WTC11 (cell line): Measurements from ENCODE around the gene HAND1. TPM values are rescaled to one million over a fixed set of nuclear protein-coding genes. Genes with fewer than 3 reads are reported as not detected.

ENCODE experiments used
- ATAC-seq: fragments of 200-7000 bp; cut with Tn5 transposase; 2 replicates; pipeline ENCODE4 v1.10.0; 2021; ENCODE audit warnings: mild to moderate bottlenecking, moderate library complexity
- CTCF ChIA-PET: fragments of 300-600 bp; sonication (Branson Sonifier 250); formaldehyde crosslinking; loops from one replicate; lab custom pipeline; 2021; ENCODE audit warnings: antibody characterized with exemption; lab: Charles Lee
- POLR2A ChIA-PET: fragments of 350-600 bp; sonication (Branson Sonifier 250); formaldehyde crosslinking; loops from one replicate; lab custom pipeline; 2021; ENCODE audit warnings: antibody characterized with exemption; lab: Charles Lee
- DNase-seq: peaks from one replicate; pipeline ENCODE4 v3.0.0; 2021; ENCODE audit warnings: low spot score
- H3K27ac Mint-ChIP-seq: 2 replicates; pipeline ENCODE4 v1.8.0; 2021; ENCODE audit warnings: mixed read lengths
- H3K27me3 Mint-ChIP-seq: 2 replicates; pipeline ENCODE4 v1.8.0; 2021; ENCODE audit warnings: low read depth, mild to moderate bottlenecking, moderate library complexity, mixed read lengths
- H3K36me3 Mint-ChIP-seq: 2 replicates; pipeline ENCODE4 v1.8.0; 2021; ENCODE audit warnings: mixed read lengths
- H3K4me1 Mint-ChIP-seq: 2 replicates; pipeline ENCODE4 v1.8.0; 2022; ENCODE audit warnings: mixed read lengths
- H3K4me3 Mint-ChIP-seq: 2 replicates; pipeline ENCODE4 v1.8.0; 2021; ENCODE audit warnings: mild to moderate bottlenecking, moderate library complexity, mixed read lengths
- H3K9me3 Mint-ChIP-seq: 2 replicates; pipeline ENCODE4 v1.8.0; 2021; ENCODE audit warnings: mixed read lengths
- AR ChIP-seq: fragments of 250-450 bp; sonication (Bioruptor Pico); IDR thresholded peaks from 2 replicates; pipeline ENCODE4 v1.9.0; 2021; ENCODE audit warnings: mild to moderate bottlenecking
- ARID4B ChIP-seq: sonication (generic); formaldehyde crosslinking; IDR thresholded peaks from 2 replicates; pipeline ENCODE4 v1.8.0; 2023; ENCODE audit warnings: missing genetic modification reagents, mild to moderate bottlenecking, borderline replicate concordance
- ATF6 ChIP-seq: sonication (generic); formaldehyde crosslinking; IDR thresholded peaks from 2 replicates; pipeline ENCODE4 v1.8.1; 2023; ENCODE audit warnings: mild to moderate bottlenecking, missing genetic modification reagents
- EMX1 ChIP-seq: fragments of 250-450 bp; sonication (Bioruptor Pico); IDR thresholded peaks from 2 replicates; pipeline ENCODE4 v1.8.0; 2021; ENCODE audit warnings: mild to moderate bottlenecking
- ERG ChIP-seq: fragments of 250-450 bp; sonication (Bioruptor Pico); IDR thresholded peaks from 2 replicates; pipeline ENCODE4 v1.8.0; 2021; ENCODE audit warnings: mild to moderate bottlenecking
- FOXP4 ChIP-seq: sonication (generic); formaldehyde crosslinking; IDR thresholded peaks from 2 replicates; pipeline ENCODE4 v1.8.0; 2022; ENCODE audit warnings: mild to moderate bottlenecking, missing genetic modification reagents
- GABPB1 ChIP-seq: sonication (generic); formaldehyde crosslinking; IDR thresholded peaks from 2 replicates; pipeline ENCODE4 v1.8.1; 2023; ENCODE audit warnings: mild to moderate bottlenecking, missing genetic modification reagents
- IRF1 ChIP-seq: sonication (generic); formaldehyde crosslinking; IDR thresholded peaks from 2 replicates; pipeline ENCODE4 v1.8.0; 2023; ENCODE audit warnings: missing genetic modification reagents
- JUN ChIP-seq: sonication (generic); formaldehyde crosslinking; IDR thresholded peaks from 2 replicates; pipeline ENCODE4 v1.8.0; 2023; ENCODE audit warnings: mild to moderate bottlenecking, missing genetic modification reagents
- ZBTB43 ChIP-seq: sonication (generic); formaldehyde crosslinking; IDR thresholded peaks from 2 replicates; pipeline ENCODE4 v1.8.1; 2023; ENCODE audit warnings: mild to moderate bottlenecking, missing genetic modification reagents
- ZMAT4 ChIP-seq: fragments of 250-450 bp; sonication (Bioruptor Pico); IDR thresholded peaks from 2 replicates; pipeline ENCODE4 v1.9.0; 2021; ENCODE audit warnings: mild to moderate bottlenecking
- ZNF423 ChIP-seq: fragments of 250-450 bp; sonication (Bioruptor Pico); IDR thresholded peaks from 2 replicates; pipeline ENCODE4 v2.1.2; 2022; ENCODE audit warnings: mild to moderate bottlenecking, moderate library complexity
- total RNA-seq: library from RNA; stranded (reverse); gene quantifications from 3 replicates; pipeline ENCODE4 v1.2.3, GENCODE V29; 2021

The HAND1 gene
- total RNA-seq, 1 experiment from 2014 or later, result not detected

- TF ChIP-seq ARID4B (no peak), ZNF423 (CRISPR knock-in tag) (no peak), AR (CRISPR knock-in tag) (no peak), JUN (CRISPR knock-in tag) (no peak), ZMAT4 (CRISPR knock-in tag) (no peak)
- TF ChIP-seq, all 79 proteins: peak for 0
Measured at GRCh38 chr5:154506049-154506715, 28.2 kb upstream of the HAND1 start (continued).

- Mint-ChIP-seq H3K4me3 (no peak overlapping the region), H3K27ac (no peak overlapping the region), H3K27me3 (peaks cover 3% of the 10 kb centered on the region), H3K36me3 (no peaks in the 10 kb centered on the region), H3K4me1 (peaks cover 24% of the 10 kb centered on the region), H3K9me3 (no peaks in the 10 kb centered on the region; the same call in 1 of the 2 replicates)
- ChIA-PET CTCF (interaction anchor here (0.8 to 6.3 kb wide), 4 partner anchors 15 to 107 kb away, joined by 3 to 51 read pairs (median 3); no protein-coding TSS in a partner anchor), POLR2A (no interaction called here)
- ATAC-seq (peak; percentile 72), DNase-seq (peak; percentile 36)
- TF ChIP-seq ERG (CRISPR knock-in tag) (no peak), GABPB1 (CRISPR knock-in tag) (no peak), IRF1 (CRISPR knock-in tag) (no peak)
Measured at GRCh38 chr5:154505567-154505966, 27.5 kb upstream of the HAND1 start.

GRCh38 chr5:154503698-154504039 is 25.6 kb upstream of the HAND1 start:
- DNase-seq, result no peak
- no peak for TF ChIP-seq FOXP4 (CRISPR knock-in tag)
- TF ChIP-seq EMX1, result no peak
- TF ChIP-seq ZBTB43 (CRISPR knock-in tag), result no peak
- no peak for TF ChIP-seq ATF6 (CRISPR knock-in tag)

More at GRCh38 chr5:154503698-154504039, 25.6 kb upstream of the HAND1 start:
- CTCF ChIA-PET, result interaction anchor here (6.3 kb wide), 1 partner anchor 17 kb away, joined by 51 read pairs; no protein-coding TSS in a partner anchor
- no peak for ATAC-seq
- no peaks in the 10 kb centered on the region; the same call in 1 of the 2 replicates for H3K9me3 Mint-ChIP-seq
- POLR2A ChIA-PET, result no interaction called here
- H3K4me1 Mint-ChIP-seq, result peaks cover 24% of the 10 kb centered on the region
- no peaks in the 10 kb centered on the region for H3K36me3 Mint-ChIP-seq
- H3K4me3 Mint-ChIP-seq, result no peak overlapping the region
- no peak overlapping the region for H3K27ac Mint-ChIP-seq
- H3K27me3 Mint-ChIP-seq, result peaks cover 3% of the 10 kb centered on the region; the same call in 1 of the 2 replicates
